ENCODE measurements around the gene PRSS2. TPM values are rescaled to one million over a fixed set of nuclear protein-coding genes. Genes with fewer than 3 reads are reported as not detected.
"Not testable (repeated sequence)": the region's sequence is repeated elsewhere in the genome, so short reads cannot be mapped to it uniquely, and the experiment has no call there.

Gene PRSS2
- total and polyA plus RNA-seq, 9 of the 15 experiments (the other 6 are each of a cell fraction or from before 2014, with no cell fraction given), result 1.3 to 23.9 (median 3.8) TPM

GRCh38 chr7:142760071-142760642 is 10.6 kb upstream of the PRSS2 start (continued):
- TF ChIP-seq CREB1 (IDR thresholded peaks at IDR 0.05) (no peak), CREB1 (CRISPR knock-in tag; IDR thresholded peaks at IDR 0.05) (peak; percentile 29; the same call in 1 of the 2 replicates), SMARCA4 (IDR thresholded peaks at IDR 0.05) (peak; percentile 38; the same call in 1 of the 2 replicates), GABPB1 (CRISPR knock-in tag; IDR thresholded peaks at IDR 0.05) (no peak), JUN (IDR thresholded peaks at IDR 0.05; ENCODE audit: borderline replicate concordance, low read depth, low read length) (0 out of 2 replicates have a peak, but pooled peaks have one; percentile 26), JUN (CRISPR knock-in tag; IDR thresholded peaks at IDR 0.05; ENCODE audit: borderline replicate concordance) (no peak), CTBP1 (IDR thresholded peaks at IDR 0.05; ENCODE audit: borderline replicate concordance) (peak; percentile 46; the same call in 1 of the 2 replicates), STAT6 (CRISPR knock-in tag; IDR thresholded peaks at IDR 0.05) (no peak), TAF1 (IDR thresholded peaks at IDR 0.05; ENCODE audit: control insufficient read depth, extremely low read depth, insufficient read depth, low read length, severe bottlenecking) (no peak), ID3 (CRISPR knock-in tag; IDR thresholded peaks at IDR 0.05) (no peak), ID3 (tag; IDR thresholded peaks at IDR 0.05) (peak; percentile 86), FOSL1 (tag; conservative IDR thresholded peaks at IDR 0.05) (peak; percentile 98), ARID1B (IDR thresholded peaks at IDR 0.05) (peak; percentile 49; the same call in 1 of the 2 replicates)

GRCh38 chr7:142761606-142762005 is 9.2 kb upstream of the PRSS2 start:
- H3K4me3 ChIP-seq; H3K27ac ChIP-seq (ENCODE audit: extremely low read depth, low read depth, low read length); ATAC-seq; H3K79me2 ChIP-seq (ENCODE audit: control insufficient read depth, insufficient read depth, low read length); H3K27me3 ChIP-seq (ENCODE audit: control insufficient read depth in 2 of 2, insufficient read depth in 2 of 2, low read length in 2 of 2); H4K20me1 ChIP-seq (replicated peaks; ENCODE audit: control insufficient read depth, insufficient read depth, low read length); H3K36me3 ChIP-seq (ENCODE audit: control insufficient read depth, insufficient read depth, low read length); in situ Hi-C loops (cut with MboI); intact Hi-C loops (cut with micrococcal nuclease); H3K4me1 ChIP-seq (replicated peaks in 1 of 2; ENCODE audit: control insufficient read depth in 2 of 2, insufficient read depth in 2 of 2, low read length in 2 of 2); H3K4me2 ChIP-seq (ENCODE audit: insufficient read depth, low read length); H3K9me1 ChIP-seq (ENCODE audit: control insufficient read depth, insufficient read depth, low read length); CTCF ChIA-PET (ENCODE audit: low intra/inter-chr PET ratio); BruUV-seq (replicated peaks); DNase-seq (ENCODE audit: extremely low read depth in 1 of 4, low spot score in 3 of 4); FAIRE-seq; H2AFZ ChIP-seq (ENCODE audit: low read depth, low read length); H3K9me3 ChIP-seq (replicated peaks; ENCODE audit: control insufficient read depth, insufficient read depth, low read depth, low read length); H3K9ac ChIP-seq (ENCODE audit: insufficient read depth in 1 of 2, low read depth in 2 of 2, low read length in 2 of 2): not testable (repeated sequence)
- POLR2A ChIA-PET, result interaction anchor here (1.3 kb wide), 1 partner anchor 9 kb away, joined by 4 read pairs; the partner anchor contains the start of gene PRSS2
- WGBS (ENCODE audit: insufficient coverage, low coverage, missing lambda C conversion rate), result 4% methylated on average over 2 of the region's 2 CpGs

All from K562 (cell line).